Ureter (tissue), 1 donor: ENCODE data around the gene DOCK1. TPM values are rescaled to one million over a fixed set of nuclear protein-coding genes. Genes with fewer than 3 reads are reported as not detected.
"Not testable (repeated sequence)": the region's sequence is repeated elsewhere in the genome, so short reads cannot be mapped to it uniquely, and the experiment has no call there.

Source experiments
- DNase-seq: peaks from one replicate; pipeline ENCODE4 v3.0.0-alpha.2; 2020; ENCODE audit warnings: low spot score
- total RNA-seq: library from RNA; stranded (reverse); gene quantifications from one replicate; pipeline ENCODE4 v1.2.4, GENCODE V29; 2023
- donor health status: DM: yes; HTN: yes; CAD: no.

Gene DOCK1
- total RNA-seq = 97.7 TPM

DNA sequence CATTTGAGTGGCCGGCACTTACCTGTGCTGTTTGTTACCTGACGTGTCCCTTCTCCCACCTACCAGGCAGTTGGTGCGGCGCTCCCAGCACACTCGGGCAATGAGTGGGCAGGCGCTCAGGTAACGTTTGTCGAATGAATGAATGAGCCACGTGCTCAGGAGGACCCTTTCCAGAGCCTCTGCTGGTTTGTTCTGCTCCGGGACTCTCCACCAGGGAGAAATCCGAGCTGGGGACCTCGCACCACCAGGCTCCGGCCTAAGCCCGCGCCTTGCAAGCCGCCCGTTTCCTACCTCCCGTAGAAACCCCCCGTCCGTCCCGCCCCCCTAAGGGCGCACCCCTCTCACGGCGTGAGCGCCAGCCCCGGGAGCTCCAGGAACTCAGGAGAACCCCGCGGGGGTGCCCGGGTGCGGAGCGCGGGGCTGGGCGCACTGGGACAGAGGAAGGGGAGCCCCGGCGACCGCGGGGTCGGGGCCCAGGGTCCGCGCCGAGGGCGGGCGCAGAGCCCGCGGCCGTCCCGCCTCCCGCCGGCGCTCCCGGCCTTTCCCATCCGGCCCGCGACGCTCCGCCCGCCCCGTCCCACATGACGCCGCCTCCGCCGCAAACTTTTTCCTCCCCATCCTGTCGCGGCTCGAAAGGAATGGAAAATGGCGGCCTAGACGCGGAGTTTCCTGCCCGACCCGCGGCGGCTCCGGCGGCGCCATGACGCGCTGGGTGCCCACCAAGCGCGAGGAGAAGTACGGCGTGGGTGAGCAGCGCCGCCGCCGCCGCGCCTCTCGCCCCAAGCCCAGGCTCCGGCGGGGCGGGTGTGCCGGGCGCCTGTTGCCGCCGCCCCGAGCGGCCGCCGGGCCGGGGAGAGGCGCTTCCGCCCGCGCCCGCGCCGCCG lies at the start of gene DOCK1:
Gene DOCK1, plus strand, starts transcription at position 611 of the 884 bp plus-strand sequence. Its CDS starts 90 bp downstream, at position 701.
- DNase-seq = peak; percentile 76

DNA sequence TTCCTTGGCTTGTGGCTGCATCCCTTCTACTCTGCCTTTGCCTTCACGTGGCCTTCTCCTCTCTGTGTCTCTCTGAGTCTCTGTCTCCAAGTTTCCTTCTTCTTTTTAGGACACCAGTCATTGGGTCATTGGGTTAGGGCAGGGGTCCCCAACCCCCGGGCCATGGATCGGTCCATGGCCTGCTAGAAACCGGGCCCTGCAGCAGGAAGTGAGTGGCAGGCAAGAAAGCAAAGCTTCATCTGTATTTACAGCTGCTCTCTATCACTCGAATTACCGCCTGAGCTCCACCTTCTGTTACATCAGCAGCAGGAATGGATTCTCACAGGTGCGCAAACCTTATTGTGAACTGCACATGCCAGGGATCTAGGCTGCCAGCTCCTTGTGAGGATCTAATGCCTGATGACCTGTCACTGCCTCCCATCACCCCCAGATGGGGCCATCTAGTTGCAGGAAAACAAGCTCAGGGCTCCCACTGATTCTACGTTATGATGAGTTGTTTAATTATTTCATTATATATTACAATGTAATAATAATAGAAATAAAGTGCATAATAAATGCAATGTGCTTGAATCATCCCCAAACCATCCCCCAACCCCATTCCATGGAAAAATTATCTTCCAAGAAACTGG lies 47.9 kb upstream of the DOCK1 start:
- DNase-seq = no peak

DNA sequence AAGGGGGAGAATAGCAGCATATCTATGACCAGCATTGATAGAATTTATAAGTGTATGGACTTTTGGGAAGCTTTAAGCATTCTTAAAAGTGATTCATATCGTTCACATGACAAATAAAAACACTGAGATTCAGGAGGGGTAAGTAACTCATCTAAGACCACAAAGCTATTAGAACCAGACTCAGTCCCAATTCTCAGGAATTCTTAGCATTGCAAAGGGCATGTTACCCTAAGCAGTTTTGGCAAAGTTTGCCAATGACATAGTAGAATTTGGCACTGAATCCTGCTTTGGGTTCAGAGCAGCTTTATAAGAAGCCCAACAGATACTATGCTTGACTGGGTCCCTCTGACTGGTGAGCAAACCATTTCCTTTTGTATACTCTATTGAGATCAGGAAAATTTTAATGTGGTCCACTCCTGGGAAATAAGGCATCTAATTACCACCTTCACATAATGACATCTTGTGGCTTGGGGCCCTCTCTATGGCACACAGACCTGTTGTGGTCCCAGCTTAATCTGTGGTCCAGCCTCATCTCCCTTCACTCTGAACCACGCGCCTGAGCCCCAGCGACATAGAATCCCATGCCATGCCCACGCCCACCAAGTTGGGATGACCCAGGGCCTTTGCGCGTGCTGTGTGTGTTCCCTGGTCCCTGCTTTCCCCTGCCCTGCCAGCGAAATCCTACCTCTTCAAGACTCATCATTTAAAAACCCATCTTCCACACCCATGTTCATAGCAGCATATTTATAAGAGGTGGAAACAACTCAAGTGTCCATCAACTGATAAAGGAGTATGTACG lies 37.5 kb upstream of the DOCK1 start:
- no peak for DNase-seq

DNA sequence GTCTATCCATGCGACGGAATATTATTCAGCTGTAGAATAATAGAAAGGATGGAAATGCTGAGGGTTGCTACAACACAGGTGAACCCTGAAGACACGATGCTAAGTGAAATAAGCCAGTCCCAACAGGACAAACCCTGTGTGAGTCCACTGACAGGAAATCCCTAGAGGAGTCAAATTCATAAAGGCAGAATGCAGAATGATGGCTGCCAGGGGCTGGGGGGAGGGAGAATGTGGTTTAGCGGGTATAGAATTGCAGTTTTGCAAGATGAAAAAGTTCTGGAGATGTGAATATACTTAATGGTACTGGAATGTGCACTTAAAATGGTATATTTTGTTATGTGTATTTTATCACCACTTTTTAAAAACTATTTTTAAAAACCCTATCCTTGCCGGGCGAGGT lies 36.9 kb upstream of the DOCK1 start:
- DNase-seq = no peak

DNA sequence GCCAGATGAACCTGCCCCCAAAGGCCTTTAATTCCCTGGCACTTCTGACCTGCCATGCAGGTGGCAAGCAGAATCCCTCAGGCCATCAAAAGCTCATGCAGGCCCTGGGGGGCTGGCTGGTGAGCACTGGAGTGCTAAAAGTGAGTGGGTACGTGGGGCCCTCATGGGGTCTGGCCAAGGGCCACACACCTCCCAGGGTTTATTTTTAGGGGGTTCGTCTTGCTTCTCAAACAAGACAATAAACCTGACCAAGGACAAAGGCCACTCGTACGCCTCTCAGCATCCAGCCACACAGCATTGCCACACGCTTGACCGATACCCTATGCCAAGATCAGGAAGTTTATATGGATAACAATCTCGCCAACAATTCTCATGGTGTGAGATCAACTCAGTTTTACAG lies 33.1 kb upstream of the DOCK1 start:
- peak; percentile 24 for DNase-seq

DNA sequence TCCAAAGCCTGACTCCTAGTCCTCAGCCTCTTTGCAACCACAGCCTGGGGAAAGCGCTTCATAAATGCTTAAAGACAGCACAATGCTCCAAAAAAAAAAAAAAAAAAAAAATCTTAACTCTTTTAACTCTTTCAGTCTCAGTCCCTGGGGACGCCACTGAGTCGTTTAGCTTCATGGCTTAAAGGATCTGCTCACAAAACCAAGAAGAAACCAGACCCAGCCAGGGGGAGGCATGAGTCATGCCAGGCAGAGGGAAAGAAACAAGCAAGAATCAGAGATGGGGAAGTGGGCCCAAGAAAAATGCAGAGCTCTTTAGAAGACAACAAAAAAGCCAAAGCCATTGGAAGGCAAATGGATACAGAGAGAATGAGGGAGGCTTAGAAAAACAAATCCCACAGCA lies 32.5 kb upstream of the DOCK1 start:
- no peak for DNase-seq

DNA sequence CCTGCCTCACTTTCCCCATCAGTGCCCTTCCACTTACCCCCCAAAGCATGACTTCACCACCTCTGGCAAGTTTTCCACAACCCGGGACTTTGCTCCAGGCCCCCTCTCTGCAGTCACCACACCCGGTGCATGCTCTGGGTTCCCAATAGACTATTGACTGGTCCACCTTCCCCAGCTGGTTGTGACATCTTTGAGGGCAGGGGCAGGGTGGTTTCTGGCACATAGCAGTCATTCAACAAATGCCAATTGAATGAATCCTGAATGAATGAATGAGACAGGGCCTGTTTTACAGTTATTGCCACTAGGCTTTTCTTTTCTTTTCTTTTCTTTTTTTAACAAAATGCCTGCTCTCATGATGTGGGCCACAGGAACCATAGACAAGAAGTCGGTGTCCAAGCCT lies 28.8 kb upstream of the DOCK1 start:
- no peak for DNase-seq

DNA sequence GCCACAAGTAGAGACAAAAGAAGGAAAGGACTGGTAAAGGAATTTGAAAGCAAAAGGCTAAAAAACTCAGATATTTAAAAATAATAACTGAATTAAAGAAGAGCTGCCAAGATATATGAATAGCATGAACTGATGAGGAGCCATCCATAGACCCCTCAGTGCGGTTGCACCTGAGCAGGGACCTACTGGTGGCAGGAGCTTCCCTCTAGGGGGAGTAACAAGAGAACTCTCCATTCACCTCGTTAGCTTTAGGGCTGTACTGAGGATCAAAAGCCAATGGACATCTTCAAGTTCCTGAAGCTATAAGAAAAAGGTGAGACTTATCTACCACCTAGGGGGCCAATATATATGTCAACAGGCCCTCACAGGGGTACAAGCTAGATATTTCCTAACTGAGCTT lies 27.8 kb upstream of the DOCK1 start:
- DNase-seq = no peak

DNA sequence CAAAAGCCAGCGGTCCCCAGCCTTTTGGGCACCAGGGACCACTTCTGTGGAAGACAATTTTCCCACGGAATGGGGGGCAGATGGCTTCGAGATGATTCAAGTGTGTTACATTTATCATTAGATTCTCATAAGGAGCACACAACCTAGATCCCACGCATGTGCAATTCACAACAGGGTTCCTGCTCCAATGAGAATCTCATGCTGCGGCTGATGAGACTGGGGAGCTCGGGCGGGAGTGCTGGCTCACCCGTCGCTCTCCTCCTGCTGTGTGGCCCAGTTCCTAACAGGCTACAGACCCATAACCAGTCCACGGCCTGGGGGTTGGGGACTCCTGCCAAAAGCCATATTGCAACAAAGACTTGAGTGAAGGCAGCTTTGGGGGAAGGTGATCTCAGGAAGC lies 26.6 kb upstream of the DOCK1 start:
- no peak for DNase-seq

DNA sequence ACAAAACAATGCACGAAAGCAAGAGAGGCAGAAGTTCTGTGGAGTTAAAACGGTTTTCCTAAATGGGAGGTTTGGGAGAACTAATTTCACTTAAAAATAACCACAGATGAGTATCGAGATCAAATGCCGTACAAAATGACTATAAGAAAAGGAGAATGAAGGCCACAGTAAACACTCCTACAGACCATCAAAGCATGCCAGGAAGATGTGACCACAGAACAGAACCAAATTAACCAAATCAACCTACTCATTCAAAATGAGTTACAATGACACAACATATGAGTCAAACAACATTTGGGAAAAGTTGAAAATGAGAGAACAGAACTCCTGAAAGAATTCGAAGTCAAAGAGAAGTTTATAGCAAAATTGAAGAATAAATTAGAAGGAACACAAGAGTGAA lies 24.3 kb upstream of the DOCK1 start:
- DNase-seq = no peak

DNA sequence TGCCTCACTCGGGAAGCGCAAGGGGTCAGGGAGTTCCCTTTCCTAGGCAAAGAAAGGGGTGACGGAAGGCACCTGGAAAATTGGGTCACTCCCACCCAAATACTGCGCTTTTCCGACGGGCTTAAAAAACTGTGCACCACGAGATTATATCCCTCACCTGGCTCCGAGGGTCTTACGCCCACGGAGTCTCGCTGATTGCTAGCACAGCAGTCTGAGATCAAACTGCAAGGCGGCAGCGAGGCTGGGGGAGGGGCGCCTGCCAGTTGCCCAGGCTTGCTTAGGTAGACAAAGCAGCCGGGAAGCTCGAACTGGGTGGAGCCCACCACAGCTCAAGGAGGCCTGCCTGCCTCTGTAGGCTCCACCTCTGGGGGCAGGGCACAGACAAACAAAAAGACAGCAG lies 23.2 kb upstream of the DOCK1 start:
- DNase-seq = peak; percentile 40

DNA sequence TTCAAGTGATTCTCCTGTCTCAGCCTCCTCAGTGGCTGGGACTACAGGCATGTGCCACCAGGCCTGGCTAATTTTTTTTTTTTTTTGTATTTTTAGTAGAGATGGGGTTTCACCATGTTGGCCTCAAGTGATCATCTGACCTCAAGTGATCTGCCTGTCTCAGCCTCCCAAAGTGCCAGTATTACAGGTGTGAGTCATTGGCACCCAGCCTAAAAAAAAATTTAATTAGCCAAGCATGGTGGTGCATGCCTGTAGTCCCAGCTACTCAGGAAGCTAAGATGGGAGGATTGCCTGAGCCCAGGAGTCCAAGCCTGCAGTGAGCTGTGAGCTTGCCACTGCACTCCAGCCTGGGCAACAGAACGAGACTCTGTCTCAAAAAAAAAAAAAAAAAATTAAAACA lies 16.8 kb upstream of the DOCK1 start:
- DNase-seq = not testable (repeated sequence)

DNA sequence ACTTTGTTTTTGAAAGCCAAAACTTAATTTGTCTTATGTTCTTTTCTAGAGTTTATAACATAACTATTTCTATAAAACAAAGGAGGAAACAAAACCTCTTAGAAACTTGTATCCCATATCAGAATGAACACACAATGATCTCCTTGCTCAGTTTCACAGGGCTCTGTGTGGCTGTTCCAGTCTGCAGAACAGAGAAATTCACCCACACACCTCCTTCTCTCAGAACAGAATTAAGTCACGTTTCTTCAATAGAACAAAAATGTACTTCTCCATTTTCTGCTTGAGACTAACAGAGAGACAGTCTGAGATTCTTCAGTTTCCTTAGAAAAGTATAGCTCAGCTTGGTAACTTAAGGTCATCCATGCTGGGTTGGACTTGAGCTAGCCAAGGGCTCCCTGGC lies 15.8 kb upstream of the DOCK1 start:
- no peak for DNase-seq

DNA sequence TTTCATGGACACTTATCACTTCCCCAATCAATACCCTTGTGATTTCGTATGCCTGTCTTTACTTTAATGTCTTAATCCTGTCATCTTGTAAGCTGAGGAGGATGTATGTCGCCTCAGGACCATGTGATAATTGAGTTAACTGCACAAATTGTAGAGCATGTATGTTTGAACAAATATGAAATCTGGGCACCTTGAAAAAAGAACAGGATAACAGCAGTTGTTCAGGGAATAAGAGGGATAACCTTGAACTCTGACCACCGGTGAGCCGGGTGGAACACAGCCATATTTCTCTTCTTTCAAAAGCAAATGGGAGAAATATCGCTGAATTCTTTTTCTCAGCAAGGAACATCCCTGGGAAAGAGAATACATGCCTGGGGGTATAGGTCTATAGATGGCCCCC lies 14.4 kb upstream of the DOCK1 start:
- not testable (repeated sequence) for DNase-seq

DNA sequence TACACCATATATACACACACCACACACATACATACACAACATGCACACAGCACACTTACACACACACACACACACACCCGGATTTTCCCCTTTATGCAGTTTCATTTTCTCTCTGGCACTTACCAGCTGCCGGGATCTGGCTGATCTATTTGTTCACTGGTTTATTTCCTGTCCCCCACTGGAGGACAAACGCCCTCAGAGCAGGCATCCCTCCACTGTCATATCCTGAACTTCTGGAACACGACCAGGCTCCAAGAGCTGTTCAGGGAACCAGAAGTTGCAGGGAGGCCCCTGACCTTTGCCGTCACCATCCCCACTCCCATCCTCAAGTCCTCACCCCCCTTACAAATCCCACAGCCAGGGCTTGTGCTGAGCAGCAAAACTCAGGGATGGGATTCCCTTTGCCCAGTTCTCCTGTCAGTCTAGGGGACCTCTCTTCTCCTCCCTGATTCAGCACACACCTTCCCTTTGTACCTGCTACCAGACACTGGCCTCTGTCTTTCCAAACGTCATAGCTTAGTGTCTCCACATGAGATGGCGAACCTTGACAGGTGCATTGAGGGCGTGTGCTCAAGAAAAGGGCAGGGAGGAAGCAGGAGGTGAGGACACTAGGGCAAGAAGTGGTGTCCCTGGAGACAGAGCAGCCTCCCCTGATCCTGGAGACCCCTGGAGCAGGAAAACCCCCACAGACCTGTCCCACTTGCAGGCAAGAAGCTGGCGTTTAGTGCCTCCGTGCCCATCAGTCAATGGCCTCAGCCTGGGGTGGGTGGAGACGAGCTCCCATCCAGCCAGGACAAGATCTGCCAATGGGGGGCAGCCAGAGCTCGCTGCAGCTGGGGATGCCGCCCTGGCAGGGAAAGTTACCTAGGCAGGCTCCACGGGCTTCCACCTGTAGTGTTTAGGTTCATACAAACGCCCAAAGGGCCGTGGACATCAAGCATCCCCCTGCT lies 12.7 kb upstream of the DOCK1 start:
- no peak for DNase-seq

DNA sequence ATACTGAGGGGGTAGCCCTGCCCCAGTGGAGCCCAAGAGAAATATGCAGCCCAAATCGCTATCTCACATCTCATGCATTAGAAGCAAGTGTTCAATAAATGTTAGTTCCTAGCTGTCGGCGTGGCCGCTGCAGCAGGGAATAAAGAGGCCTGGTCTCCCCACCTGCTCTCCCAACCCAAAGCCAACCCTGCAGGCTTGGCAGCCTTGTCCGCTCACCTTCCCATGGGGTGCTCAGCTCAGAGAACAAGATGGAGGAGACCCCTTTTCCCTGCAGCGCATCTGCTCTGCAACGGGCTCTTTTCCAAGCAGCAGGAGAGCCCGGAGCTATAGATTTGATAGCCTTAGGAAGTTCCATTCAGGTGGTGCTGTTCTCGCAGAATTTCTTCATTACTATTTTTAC lies 12.0 kb upstream of the DOCK1 start:
- DNase-seq = no peak

DNA sequence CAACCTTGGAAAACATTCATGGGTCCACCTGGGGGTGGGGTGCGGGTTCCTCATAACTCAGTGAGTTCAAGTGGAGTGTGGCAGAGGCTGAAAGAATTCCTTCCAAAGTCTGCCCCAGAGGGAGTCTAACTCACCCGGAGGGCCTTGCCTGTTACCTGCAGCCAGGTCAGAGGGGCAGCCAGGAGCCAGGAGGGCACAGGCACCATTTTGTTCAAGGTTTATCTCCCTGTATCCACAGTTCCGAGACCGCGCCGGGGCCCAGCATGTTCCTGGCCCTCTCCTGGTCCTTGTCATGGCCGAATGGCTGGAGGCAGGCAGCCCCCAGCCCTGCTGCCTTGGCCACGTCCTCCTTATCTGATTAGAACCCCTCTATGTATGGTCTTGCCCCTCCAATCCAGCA lies 11.4 kb upstream of the DOCK1 start:
- DNase-seq = no peak

DNA sequence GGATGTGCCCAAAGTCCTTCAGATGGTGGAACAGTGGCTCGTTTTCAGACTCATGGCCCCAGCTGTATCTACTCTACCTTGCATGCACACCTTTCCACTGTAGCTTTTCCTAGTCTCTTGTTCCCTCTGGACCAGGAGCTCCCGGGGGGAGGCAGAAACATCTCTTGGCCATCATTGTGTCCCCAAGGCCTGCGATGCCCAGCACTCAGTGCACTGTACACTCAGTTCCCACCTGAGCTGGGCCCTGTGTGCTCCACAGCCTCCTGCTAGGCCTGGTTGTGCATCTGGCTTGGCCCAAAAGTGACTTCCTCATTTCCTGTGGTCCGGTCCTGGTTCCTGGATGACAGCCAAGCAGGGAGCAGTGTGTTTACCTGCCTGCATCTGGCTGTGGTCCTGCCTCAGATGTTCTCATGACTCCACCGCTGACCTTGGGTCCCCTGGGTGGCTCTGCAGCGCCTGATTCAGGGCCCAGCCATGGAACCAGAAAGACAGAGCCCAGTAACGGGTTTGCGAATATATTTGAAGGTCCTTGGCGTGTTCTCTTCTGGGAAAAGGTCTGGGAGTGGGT lies 9.9 kb upstream of the DOCK1 start:
- DNase-seq = peak; percentile 62

DNA sequence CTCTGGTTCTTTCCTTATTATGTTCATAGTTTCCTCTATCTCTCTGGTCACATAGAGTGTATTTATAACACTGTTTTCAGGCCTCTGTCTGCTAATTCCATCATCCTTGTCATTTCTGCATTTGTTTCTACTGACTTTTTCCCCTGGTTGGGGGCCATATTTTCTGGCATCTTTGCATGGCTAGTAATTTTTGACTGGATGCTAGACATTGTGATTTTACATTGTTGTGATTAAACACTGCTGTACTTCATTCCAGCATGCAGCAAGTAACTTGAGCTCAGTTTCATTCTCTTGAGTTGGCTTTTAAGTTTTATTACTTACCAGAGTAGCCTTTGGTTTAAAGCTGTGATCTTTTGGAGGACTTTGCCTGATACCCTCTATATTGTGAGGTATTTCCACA lies 6.8 kb upstream of the DOCK1 start:
- DNase-seq = no peak

DNA sequence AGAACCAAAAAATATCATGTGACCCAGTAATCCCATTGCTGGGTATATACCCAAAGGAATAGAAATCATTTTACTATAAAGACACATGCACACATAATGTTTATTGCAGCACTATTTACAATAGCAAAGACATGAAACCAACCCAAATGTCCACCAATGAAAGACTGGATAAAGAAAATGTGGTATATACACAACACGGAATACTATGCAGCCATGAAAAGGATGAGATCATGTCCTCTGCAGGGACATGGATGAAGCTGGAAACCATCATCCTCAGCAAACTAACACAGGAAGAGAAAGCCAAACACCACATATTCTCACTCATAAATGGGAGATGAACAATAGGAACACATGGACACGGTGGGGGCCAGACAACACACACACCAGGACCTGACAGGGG lies 5.7 kb upstream of the DOCK1 start:
- not testable (repeated sequence) for DNase-seq

DNA sequence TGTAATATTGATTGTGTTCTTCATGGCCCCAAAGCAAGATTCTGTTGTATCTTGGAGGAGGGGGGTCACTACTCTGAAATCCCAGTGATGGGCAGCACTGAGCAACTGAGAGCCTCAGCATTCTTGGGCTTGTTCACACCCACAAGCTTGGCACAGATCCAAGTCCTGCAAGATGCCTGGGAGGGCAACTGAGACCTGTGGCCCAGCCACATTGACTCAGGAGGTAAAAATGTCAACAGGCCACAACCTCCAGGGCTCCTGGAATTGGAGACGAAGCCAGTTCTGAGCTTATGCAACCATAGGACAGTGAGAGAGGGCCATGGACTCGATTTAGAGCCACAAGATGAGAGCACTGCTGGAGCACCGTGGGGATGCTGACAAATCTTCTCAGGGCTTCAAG lies 3.1 kb upstream of the DOCK1 start:
- DNase-seq = no peak
